ENCODE data around the gene IRF1. TPM values are rescaled to one million over a fixed set of nuclear protein-coding genes. Genes with fewer than 3 reads are reported as not detected.

The IRF1 gene
- total and polyA plus RNA-seq, 2 donors = 34.7 to 47.7 TPM

DNA sequence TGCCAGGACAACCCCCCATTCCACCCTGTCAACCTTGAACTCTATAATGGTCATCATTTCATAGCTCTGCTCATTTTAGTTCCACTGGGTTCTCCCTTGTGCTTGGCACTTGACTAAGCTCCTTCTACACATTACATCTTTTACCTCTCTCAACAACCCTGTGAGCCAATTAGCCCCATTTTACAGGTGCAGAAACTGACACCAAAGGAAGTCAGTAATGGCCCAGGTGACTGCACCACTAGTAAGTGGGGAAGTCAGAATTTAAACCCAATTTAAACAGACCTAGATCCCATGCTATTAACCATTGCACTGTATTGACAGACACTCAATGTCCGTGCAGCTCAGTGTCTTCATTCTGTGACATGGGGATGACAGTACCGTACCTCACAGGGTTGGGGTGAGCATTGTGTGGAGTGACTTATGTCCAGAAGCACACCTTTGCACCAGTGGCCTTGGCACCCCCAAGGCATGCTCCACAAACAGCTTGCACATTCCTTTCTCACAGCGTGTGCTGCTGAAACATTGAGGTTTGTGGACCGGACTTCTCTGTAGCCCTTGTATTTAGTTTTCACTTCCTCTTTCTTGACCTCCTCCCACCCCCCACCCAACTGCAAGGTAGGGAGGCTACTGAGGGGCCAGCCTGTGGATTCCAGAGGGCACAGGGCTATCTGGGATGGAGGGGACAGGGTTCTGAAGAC, 23.1 kb downstream of the IRF1 start:
- DNase-seq (ENCODE audit: low read depth in 6 of 9, low spot score in 9 of 9) = peak in 1 of 9 donors; percentile 49
- H3K27ac ChIP-seq (ENCODE audit: low read depth in 1 of 2, low read length in 1 of 2) = peak overlapping the region; percentile 94 to 95
- peaks cover 49 to 94% of the 10 kb centered on the region in 2 donors for H3K4me1 ChIP-seq (ENCODE audit: control insufficient read depth in 2 of 2, insufficient read depth in 2 of 2, low read length in 2 of 2)
- no peak overlapping the region for H3K4me3 ChIP-seq (ENCODE audit: low read length in 2 of 2)
- WGBS = 55% methylated on average over 4 of the region's 4 CpGs
- no peaks in the 10 kb centered on the region for H3K27me3 ChIP-seq (ENCODE audit: control insufficient read depth in 2 of 2, insufficient read depth in 1 of 2, low read length in 1 of 2)
- no peaks in the 10 kb centered on the region for H3K9me3 ChIP-seq (ENCODE audit: control insufficient read depth in 2 of 2, insufficient read depth in 1 of 2, low read length in 1 of 2)
- H3K36me3 ChIP-seq (ENCODE audit: control insufficient read depth in 2 of 2, insufficient read depth in 2 of 2, low read length in 1 of 2) = peaks cover 11 to 23% of the 10 kb centered on the region in 2 donors

GRCh38 chr5:132466433-132467286, 23.9 kb downstream of the IRF1 start:
- peaks cover 49 to 88% of the 10 kb centered on the region in 2 donors for H3K4me1 ChIP-seq (ENCODE audit: control insufficient read depth in 2 of 2, insufficient read depth in 2 of 2, low read length in 2 of 2)
- peak overlapping the region; percentile 94 to 95 for H3K27ac ChIP-seq (ENCODE audit: low read depth in 1 of 2, low read length in 1 of 2)
- peak overlapping the region; percentile 4 to 8 for H3K4me3 ChIP-seq (ENCODE audit: low read length in 2 of 2)
- peaks cover 11 to 24% of the 10 kb centered on the region in 2 donors for H3K36me3 ChIP-seq (ENCODE audit: control insufficient read depth in 2 of 2, insufficient read depth in 2 of 2, low read length in 1 of 2)
- H3K27me3 ChIP-seq (ENCODE audit: control insufficient read depth in 2 of 2, insufficient read depth in 1 of 2, low read length in 1 of 2) = no peaks in the 10 kb centered on the region
- no peaks in the 10 kb centered on the region for H3K9me3 ChIP-seq (ENCODE audit: control insufficient read depth in 2 of 2, insufficient read depth in 1 of 2, low read length in 1 of 2)
- peak in 6 of 9 donors; percentile 58 to 91 (median 76) for DNase-seq (ENCODE audit: low read depth in 6 of 9, low spot score in 9 of 9)
- 9% methylated on average over 18 of the region's 18 CpGs for WGBS

- Histone ChIP-seq H3K27me3 (ENCODE audit: control insufficient read depth in 2 of 2, insufficient read depth in 1 of 2, low read length in 1 of 2) (no peaks in the 10 kb centered on the region), H3K4me3 (ENCODE audit: low read length in 2 of 2) (no peak overlapping the region), H3K9me3 (ENCODE audit: control insufficient read depth in 2 of 2, insufficient read depth in 1 of 2, low read length in 1 of 2) (no peaks in the 10 kb centered on the region), H3K27ac (ENCODE audit: low read depth in 1 of 2, low read length in 1 of 2) (peak overlapping the region; percentile 86 to 95), H3K4me1 (ENCODE audit: control insufficient read depth in 2 of 2, insufficient read depth in 2 of 2, low read length in 2 of 2) (peaks cover 56 to 82% of the 10 kb centered on the region in 2 donors), H3K36me3 (ENCODE audit: control insufficient read depth in 2 of 2, insufficient read depth in 2 of 2, low read length in 1 of 2) (peaks cover 7 to 18% of the 10 kb centered on the region in 2 donors)
- peak in 1 of 9 donors; percentile 55 for DNase-seq (ENCODE audit: low read depth in 6 of 9, low spot score in 9 of 9)
- 63% methylated on average over 10 of the region's 10 CpGs for WGBS
Observed at GRCh38 chr5:132465059-132465707, 25.4 kb downstream of the IRF1 start.

- 24% methylated on average over 15 of the region's 15 CpGs for WGBS
- Histone ChIP-seq H3K9me3 (ENCODE audit: control insufficient read depth in 2 of 2, insufficient read depth in 1 of 2, low read length in 1 of 2) (no peaks in the 10 kb centered on the region), H3K36me3 (ENCODE audit: control insufficient read depth in 2 of 2, insufficient read depth in 2 of 2, low read length in 1 of 2) (peaks cover 4 to 21% of the 10 kb centered on the region in 2 donors), H3K4me3 (ENCODE audit: low read length in 2 of 2) (peak overlapping the region in 1 of 2 donors; percentile 18), H3K4me1 (ENCODE audit: control insufficient read depth in 2 of 2, insufficient read depth in 2 of 2, low read length in 2 of 2) (peaks cover 64 to 82% of the 10 kb centered on the region in 2 donors), H3K27me3 (ENCODE audit: control insufficient read depth in 2 of 2, insufficient read depth in 1 of 2, low read length in 1 of 2) (no peaks in the 10 kb centered on the region), H3K27ac (ENCODE audit: low read depth in 1 of 2, low read length in 1 of 2) (peak overlapping the region; percentile 86 to 95)
- DNase-seq (ENCODE audit: low read depth in 6 of 9, low spot score in 9 of 9) = peak in 2 of 9 donors; percentile 40 to 68
Observed at GRCh38 chr5:132464156-132464939, 26.2 kb downstream of the IRF1 start.

- WGBS = 6% methylated on average over 5 of the region's 5 CpGs
- Histone ChIP-seq H3K4me1 (ENCODE audit: control insufficient read depth in 2 of 2, insufficient read depth in 2 of 2, low read length in 2 of 2) (peaks cover 70 to 82% of the 10 kb centered on the region in 2 donors), H3K4me3 (ENCODE audit: low read length in 2 of 2) (no peak overlapping the region)
Observed at GRCh38 chr5:132463811-132464155, 26.8 kb downstream of the IRF1 start.

GRCh38 chr5:132462856-132463745, 27.5 kb downstream of the IRF1 start:
- Histone ChIP-seq H3K27me3 (ENCODE audit: control insufficient read depth in 2 of 2, insufficient read depth in 1 of 2, low read length in 1 of 2) (no peaks in the 10 kb centered on the region), H3K4me3 (ENCODE audit: low read length in 2 of 2) (no peak overlapping the region), H3K9me3 (ENCODE audit: control insufficient read depth in 2 of 2, insufficient read depth in 1 of 2, low read length in 1 of 2) (no peaks in the 10 kb centered on the region), H3K36me3 (ENCODE audit: control insufficient read depth in 2 of 2, insufficient read depth in 2 of 2, low read length in 1 of 2) (peaks cover 4 to 29% of the 10 kb centered on the region in 2 donors), H3K27ac (ENCODE audit: low read depth in 1 of 2, low read length in 1 of 2) (peak overlapping the region in 1 of 2 donors; percentile 95), H3K4me1 (ENCODE audit: control insufficient read depth in 2 of 2, insufficient read depth in 2 of 2, low read length in 2 of 2) (peaks cover 71 to 87% of the 10 kb centered on the region in 2 donors)
- no peak for DNase-seq (ENCODE audit: low read depth in 6 of 9, low spot score in 9 of 9)
- 80% methylated on average over 10 of the region's 10 CpGs for WGBS

More at GRCh38 chr5:132463811-132464155, 26.8 kb downstream of the IRF1 start:
- Histone ChIP-seq H3K27ac (ENCODE audit: low read depth in 1 of 2, low read length in 1 of 2) (peak overlapping the region; percentile 86 to 95), H3K9me3 (ENCODE audit: control insufficient read depth in 2 of 2, insufficient read depth in 1 of 2, low read length in 1 of 2) (no peaks in the 10 kb centered on the region), H3K36me3 (ENCODE audit: control insufficient read depth in 2 of 2, insufficient read depth in 2 of 2, low read length in 1 of 2) (peaks cover 4 to 26% of the 10 kb centered on the region in 2 donors), H3K27me3 (ENCODE audit: control insufficient read depth in 2 of 2, insufficient read depth in 1 of 2, low read length in 1 of 2) (no peaks in the 10 kb centered on the region)
- peak in 2 of 9 donors; percentile 40 to 67 for DNase-seq (ENCODE audit: low read depth in 6 of 9, low spot score in 9 of 9)

- H3K27ac ChIP-seq (ENCODE audit: low read depth in 1 of 2, low read length in 1 of 2) = peak overlapping the region in 1 of 2 donors; percentile 95
- WGBS = 98% methylated on average over 6 of the region's 6 CpGs
- peaks cover 72 to 87% of the 10 kb centered on the region in 2 donors for H3K4me1 ChIP-seq (ENCODE audit: control insufficient read depth in 2 of 2, insufficient read depth in 2 of 2, low read length in 2 of 2)
- DNase-seq (ENCODE audit: low read depth in 6 of 9, low spot score in 9 of 9) = no peak
- no peaks in the 10 kb centered on the region for H3K9me3 ChIP-seq (ENCODE audit: control insufficient read depth in 2 of 2, insufficient read depth in 1 of 2, low read length in 1 of 2)
- no peak overlapping the region for H3K4me3 ChIP-seq (ENCODE audit: low read length in 2 of 2)
- no peaks in the 10 kb centered on the region for H3K27me3 ChIP-seq (ENCODE audit: control insufficient read depth in 2 of 2, insufficient read depth in 1 of 2, low read length in 1 of 2)
- H3K36me3 ChIP-seq (ENCODE audit: control insufficient read depth in 2 of 2, insufficient read depth in 2 of 2, low read length in 1 of 2) = peaks cover 4 to 24% of the 10 kb centered on the region in 2 donors
Observed at GRCh38 chr5:132462333-132462732, 28.2 kb downstream of the IRF1 start.

All from thymus (tissue), 11 donors.